Sigmoid colon (tissue), 3 donors: Measurements from ENCODE around the gene NEUROG1.

Source experiments
- POLR2A ChIP-seq, 2 donors: fragments of 450-650 bp; IDR thresholded peaks; one replicate each; pipeline ENCODE4 v1.6.1; 2016; ENCODE audit warnings: antibody characterized with exemption in 2 of 2, mild to moderate bottlenecking in 2 of 2, moderate library complexity in 2 of 2
- TF ChIP-seq, protein P1 (sequence below), 4 experiments: fragments of 450-650 bp in 3 of 4; fragments of 200-600 bp in 1 of 4; IDR thresholded peaks; one replicate each; pipeline ENCODE4 v1.5.1; 2016 to 2019; ENCODE audit warnings: antibody characterized with exemption in 4 of 4, mild to moderate bottlenecking in 3 of 4, moderate library complexity in 2 of 4

DNA sequence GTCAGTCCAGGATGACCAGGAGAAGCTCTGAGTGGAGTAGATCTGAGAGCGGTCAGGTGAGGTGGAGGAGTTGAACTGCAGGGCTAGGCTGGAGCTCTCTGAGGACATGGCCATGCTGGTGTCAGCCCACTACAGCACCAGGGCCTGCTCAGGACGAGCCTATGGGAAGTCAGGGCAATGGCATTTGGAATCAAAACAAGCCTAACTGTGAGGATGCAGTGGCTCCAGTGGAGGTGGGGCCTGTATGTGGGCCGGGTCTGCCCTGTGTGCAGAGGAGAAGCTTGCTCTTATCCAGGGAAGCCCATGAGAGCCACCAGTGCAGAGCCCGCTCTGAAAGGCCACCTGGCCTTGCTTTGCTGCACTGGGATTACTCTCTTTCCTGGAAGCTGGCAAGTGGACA lies 31.9 kb upstream of the NEUROG1 start:
- TF ChIP-seq, protein P1, sequence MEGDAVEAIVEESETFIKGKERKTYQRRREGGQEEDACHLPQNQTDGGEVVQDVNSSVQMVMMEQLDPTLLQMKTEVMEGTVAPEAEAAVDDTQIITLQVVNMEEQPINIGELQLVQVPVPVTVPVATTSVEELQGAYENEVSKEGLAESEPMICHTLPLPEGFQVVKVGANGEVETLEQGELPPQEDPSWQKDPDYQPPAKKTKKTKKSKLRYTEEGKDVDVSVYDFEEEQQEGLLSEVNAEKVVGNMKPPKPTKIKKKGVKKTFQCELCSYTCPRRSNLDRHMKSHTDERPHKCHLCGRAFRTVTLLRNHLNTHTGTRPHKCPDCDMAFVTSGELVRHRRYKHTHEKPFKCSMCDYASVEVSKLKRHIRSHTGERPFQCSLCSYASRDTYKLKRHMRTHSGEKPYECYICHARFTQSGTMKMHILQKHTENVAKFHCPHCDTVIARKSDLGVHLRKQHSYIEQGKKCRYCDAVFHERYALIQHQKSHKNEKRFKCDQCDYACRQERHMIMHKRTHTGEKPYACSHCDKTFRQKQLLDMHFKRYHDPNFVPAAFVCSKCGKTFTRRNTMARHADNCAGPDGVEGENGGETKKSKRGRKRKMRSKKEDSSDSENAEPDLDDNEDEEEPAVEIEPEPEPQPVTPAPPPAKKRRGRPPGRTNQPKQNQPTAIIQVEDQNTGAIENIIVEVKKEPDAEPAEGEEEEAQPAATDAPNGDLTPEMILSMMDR (IDR thresholded peaks at IDR 0.05): no peak
- no peak for TF ChIP-seq POLR2A (IDR thresholded peaks at IDR 0.05)
